AG10803 (cell line): ENCODE data around the gene RYR2.

Experiments
- DNase-seq: peaks from one replicate; pipeline ENCODE4 v3.0.0; 2010; ENCODE audit warnings: low read depth
- H3K4me3 ChIP-seq: 2 replicates; pipeline ENCODE4 v1.5.1; 2011; ENCODE audit warnings: mild to moderate bottlenecking, low read length, control low read depth
- CTCF ChIP-seq: conservative IDR thresholded peaks from 2 replicates; pipeline ENCODE4 v1.5.1; 2011; ENCODE audit warnings: mild to moderate bottlenecking, low read length, control low read depth, inconsistent platforms

The RYR2 gene

DNA sequence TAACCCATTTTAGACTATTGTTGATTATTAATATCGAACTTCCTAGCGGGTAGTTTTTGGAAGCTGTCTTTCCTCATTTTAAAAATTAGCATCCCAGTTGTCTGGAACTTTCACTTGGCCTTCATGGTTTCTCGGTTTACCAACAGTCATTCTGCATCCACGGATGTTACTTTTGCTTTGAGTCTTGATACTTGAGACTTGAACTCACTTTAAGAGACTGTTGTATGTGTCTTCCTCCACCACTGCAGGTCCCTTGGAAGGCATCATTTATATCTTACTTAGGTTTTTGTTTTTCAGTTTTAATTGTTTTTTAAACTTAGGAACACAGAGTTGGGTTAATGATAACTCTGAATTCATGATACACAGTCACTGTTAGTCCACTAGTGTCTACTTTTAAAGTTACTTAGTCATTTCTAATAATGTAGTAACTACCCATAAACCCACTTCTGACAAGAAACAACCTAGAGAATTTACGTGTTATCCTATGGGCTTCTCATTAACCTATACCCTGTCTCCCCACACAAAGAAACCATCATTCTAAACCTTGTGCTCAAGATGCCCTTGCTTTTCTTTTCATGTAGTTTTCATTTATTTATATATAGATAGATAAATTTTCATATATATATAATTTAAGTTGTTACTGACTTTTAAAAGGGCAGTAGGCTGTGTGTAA, 696.1 kb downstream of the RYR2 start:
- H3K4me3 ChIP-seq, result no peak overlapping the region
- no peak for DNase-seq
- no peak for TF ChIP-seq CTCF

GRCh38 chr1:237740846-237741245, 698.9 kb downstream of the RYR2 start:
- no peak for DNase-seq
- TF ChIP-seq CTCF, result no peak
- no peak overlapping the region for H3K4me3 ChIP-seq

DNA sequence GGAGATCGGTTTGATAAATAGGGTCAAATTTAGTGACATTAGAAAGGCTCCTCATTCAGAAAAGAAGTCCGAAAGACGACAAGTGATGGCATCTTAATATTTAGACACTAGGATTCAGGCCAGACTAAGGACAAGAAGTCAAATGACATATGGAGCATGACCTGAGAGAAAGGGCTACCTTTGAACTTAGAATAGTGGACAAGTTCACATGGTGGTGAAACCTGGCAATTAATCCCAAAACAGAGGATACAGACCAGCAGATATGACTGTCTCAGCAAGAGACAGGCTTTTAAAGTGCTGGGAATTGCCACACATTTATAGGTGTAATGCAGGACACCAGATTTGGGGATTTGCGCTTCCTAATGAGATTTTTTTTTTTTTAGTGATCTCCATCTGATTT, 703.6 kb downstream of the RYR2 start:
- H3K4me3 ChIP-seq, result no peak overlapping the region
- TF ChIP-seq CTCF, result no peak
- DNase-seq, result no peak

DNA sequence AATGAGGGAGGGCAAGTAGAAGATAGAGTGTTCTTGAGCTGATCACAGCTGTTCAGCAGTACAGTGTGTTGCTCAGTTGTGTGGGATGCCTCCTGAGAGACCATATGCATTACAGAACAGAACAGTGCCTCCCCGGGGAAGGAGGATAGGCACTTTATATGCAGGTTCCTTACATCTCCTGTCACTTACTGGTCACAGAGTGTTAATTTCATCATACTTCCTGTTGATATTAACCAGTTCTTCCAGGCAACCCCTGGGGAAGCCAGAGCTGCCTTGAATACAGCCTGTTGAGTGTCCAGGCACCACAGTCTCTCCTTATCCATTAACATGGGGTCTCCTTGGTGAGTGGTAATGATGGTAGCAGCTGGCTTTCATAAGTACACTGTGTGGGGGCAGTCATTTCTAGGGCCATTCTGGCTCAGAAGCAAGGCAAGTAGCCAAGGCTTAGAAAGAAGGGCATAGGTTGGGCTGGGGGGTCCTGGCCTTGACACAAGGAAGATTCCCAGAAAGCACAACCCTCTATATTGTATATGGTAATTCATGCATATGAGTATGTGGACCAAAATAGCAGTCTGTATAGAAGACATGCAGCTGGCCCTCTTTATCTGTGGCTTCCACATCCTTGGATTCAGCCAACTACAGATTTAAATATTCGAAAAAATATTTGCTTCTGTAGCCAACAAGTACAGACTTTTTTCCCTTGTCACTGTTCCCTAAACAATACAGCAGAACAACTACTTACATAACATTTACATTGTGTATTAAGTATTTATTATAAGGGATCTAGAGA, 706.4 kb downstream of the RYR2 start:
- DNase-seq, result no peak
- no peak overlapping the region for H3K4me3 ChIP-seq
- no peak for TF ChIP-seq CTCF

GRCh38 chr1:237749122-237749521, 707.1 kb downstream of the RYR2 start:
- no peak for TF ChIP-seq CTCF
- no peak for DNase-seq
- H3K4me3 ChIP-seq, result no peak overlapping the region

- H3K4me3 ChIP-seq, result no peak overlapping the region
- no peak for DNase-seq
- no peak for TF ChIP-seq CTCF
These were observed 709.1 kb downstream of the RYR2 start for GRCh38 chr1:237751090-237751489.

DNA sequence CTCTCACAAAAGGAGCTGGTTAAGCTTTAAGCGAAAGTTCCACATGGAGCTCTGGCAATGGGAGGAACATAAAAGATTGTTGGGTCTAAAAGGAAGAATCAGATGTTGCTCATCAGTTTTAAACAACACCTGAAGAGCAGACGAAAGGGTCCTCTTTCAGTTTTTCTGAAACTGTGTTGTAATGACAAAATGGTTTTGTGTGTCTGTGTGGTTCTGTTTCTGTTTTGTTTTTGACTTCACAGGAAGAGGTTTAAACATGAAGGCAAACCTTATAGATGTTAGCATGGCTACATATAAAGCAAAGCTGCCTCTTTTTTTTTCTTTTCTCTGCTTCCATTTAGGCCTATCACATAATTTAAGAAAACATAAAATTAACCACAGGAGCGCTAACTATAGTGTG, 712.6 kb downstream of the RYR2 start:
- no peak for TF ChIP-seq CTCF
- no peak for DNase-seq
- no peak overlapping the region for H3K4me3 ChIP-seq
